Measurements from ENCODE around the gene OPCML.

The OPCML gene

DNA sequence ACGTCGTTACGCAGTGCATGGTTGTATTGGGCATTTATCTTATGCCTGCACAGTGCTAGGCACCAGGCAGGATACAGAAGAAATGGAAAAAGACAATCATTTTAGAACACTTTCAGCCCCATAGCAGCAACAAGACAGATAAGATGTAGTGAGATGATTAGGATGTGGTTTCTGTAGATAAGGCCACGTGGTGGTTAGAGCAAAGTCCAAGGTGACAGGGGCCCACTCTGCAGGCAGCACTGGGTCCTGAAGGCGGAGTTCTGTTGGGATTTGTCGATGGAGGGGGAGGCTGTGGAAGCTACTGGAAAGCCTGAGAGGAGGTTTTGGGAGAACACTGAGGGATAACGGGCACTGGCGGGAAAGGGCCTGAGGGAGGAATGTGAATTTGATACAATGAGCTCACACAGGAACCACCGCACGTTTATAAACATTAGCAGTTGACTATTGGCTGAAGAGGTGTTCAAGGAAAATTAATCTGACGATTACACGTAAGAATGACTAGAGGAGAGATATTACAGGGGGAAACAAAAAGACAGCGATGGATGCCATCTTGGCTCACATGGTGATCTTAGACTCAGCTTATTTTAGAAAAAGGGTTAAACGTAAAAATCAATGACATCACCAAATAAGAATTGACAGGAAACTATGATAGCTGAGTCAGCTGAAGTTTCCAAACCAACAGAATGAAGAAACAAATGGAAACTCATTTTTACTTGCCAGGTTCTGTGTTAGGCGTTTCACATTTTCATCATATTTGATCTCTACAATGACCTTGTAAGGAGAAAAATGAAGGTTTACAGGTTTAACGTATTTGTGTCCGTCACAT, 551.0 kb downstream of the OPCML start:
- no peak for DNase-seq (ENCODE audit: low spot score)

GRCh38 chr11:132980670-132981069, 551.6 kb downstream of the OPCML start:
- no peak for DNase-seq (ENCODE audit: low spot score)

GRCh38 chr11:132977746-132978145, 554.6 kb downstream of the OPCML start:
- DNase-seq (ENCODE audit: low spot score), result no peak

DNA sequence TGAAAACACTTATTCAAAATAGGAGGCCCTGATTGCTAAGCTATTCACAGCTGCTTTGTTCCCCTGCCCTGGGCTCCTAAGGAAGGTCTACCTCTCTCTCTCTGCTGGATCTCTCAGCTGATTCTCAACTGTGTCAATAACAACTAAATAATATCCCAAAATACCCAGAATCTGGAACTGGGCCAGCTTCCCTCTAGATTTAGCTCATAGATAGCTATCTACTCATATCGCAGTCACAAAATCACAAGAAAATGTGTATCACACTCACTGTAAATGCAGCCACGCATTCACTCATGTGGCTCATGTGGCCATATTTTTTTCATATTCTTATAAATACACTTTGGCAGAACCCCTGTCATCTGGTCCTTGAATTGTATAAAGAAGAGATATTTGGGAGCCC, 555.1 kb downstream of the OPCML start:
- no peak for DNase-seq (ENCODE audit: low spot score)

DNA sequence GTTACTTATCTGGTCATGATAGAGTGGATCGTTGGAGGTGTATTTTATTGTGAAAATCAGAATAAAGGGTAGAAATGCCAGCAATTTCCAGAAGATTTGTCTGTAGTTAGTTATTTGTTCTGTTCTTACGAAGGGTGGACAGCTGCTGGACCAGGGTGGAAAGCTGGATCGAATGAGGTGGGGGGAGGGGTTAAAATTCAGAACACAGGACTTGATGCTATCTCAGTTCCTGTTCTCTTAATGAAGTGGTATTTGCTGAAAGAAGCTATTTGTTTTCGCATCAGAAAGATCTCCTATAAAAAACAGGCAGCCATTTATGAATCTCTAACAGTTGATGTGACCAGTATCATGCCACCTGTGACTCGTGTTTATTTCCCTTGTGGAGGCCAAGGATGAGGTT, 556.2 kb downstream of the OPCML start:
- no peak for DNase-seq (ENCODE audit: low spot score)

- DNase-seq (ENCODE audit: low spot score), result no peak
Measured at GRCh38 chr11:132973686-132974085, 558.6 kb downstream of the OPCML start.

DNA sequence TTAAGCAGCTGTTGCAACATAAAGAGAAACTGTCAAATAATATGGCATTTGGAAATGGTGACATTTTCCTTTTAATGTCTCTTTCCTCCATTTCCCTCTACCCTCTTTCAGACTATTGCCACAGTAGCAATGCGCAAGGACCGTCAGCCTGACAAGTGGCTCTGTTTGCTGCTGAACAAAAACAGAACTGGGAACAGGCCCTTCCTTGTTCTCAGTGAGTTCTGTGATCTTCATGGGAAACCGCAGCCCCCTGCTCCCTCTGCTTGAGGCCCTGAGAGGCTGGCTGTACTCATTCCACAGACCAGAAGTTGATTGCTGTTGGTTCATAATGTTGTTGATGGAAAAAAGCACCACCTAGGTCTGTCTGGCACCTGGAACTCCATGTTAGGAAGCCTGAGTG, 559.7 kb downstream of the OPCML start:
- peak; percentile 91 for DNase-seq (ENCODE audit: low spot score)

- no peak for DNase-seq (ENCODE audit: low spot score)
Measured at GRCh38 chr11:132971351-132971750, 561.0 kb downstream of the OPCML start.

GRCh38 chr11:132969892-132970291, 562.4 kb downstream of the OPCML start:
- no peak for DNase-seq (ENCODE audit: low spot score)

DNA sequence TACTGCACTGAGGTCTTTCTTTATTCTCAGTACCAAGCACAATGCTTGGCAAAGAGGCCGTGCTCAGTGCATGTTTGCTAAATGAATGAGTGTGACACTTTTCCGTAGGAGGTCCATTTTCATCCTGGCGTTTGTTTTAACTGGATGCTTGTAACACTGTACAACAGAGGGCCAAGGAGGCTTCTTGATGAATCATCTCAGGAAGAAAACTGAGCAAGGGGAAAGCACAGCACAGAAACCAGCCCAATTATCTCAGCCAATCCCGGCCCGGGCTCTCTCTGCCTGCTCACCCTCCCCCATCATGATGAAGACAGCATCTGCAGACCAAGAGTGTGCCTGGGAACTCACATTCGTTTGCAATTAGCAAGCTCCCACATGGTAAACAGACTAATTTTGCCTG, 570.3 kb downstream of the OPCML start:
- DNase-seq (ENCODE audit: low spot score), result peak; percentile 63

- no peak for DNase-seq (ENCODE audit: low spot score)
Measured at GRCh38 chr11:132961453-132961852, 570.8 kb downstream of the OPCML start.

DNA sequence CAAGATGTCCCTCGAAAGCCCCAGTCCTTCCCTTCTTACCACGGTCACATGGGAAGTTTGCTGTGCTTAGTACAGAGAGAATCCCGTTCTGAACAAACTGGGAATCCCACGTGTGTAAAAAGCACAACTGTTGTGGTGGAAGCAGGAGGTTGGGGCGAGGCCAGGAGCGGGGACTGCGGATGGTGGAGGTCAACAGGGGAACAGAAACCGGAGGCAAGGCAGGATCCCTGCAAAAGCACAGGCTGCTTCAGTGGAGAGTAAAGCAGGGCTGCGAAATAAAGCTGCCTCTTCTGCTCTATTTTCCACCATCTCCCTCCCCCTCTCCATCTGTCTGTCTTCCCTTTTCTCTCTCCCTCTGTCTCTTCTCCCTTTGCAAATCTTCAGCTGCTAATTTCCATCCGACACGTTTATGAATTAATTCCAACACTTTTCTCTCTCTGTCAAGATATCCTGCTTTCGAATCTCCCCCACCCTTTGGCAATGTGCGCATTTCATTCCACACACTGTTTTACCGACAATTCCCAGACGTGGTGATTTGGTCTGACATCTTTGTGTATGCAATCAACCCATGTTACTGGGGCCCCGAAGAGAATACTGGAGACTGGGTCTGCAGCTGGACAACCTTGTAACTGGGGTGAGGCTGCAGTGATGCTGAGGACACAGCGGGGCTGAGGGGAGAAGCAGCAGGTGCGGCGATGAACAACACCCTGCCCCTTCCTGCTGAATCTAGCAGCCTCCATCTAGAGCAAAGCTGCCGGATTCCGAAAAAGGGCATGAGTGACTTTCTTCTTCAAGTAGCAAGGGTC, 571.8 kb downstream of the OPCML start:
- no peak for DNase-seq (ENCODE audit: low spot score)

DNA sequence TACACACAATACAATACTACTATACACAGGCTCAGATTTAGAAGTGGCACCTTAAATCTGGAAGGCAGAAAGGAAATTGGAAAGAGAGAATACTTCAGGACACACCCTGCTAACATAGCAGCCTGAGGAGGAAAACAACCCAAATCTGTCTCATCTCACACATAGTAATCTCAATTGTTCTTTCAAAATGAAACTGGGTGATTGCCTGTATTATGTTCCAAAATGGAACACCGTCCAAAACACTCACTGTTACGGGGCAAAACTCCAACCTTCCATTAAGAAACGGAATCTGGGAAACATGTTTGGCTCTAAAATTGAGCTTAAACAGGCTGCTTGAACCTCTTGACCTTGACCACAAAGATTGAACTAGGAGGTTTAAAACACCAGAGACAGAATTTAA, 572.6 kb downstream of the OPCML start:
- no peak for DNase-seq (ENCODE audit: low spot score)

DNA sequence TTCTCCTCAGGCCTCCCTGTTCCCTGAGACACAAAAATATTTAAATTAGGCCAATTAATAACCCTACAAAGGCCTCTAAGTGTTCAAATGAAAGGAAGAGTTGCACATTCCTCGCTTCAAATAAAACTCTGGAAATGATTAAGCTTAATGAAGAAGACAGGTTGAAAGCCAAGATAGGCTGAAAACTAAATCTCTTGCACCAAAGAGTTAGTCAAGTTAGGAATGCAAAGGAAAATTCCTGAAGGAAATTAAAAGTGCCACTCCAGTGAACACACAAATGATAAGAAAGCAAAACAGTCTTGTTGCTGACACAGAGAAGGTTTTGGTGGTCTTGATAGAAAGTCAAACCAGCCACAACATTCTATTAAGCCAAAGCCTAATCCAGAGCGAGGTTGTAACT, 574.4 kb downstream of the OPCML start:
- no peak for DNase-seq (ENCODE audit: low spot score)

DNA sequence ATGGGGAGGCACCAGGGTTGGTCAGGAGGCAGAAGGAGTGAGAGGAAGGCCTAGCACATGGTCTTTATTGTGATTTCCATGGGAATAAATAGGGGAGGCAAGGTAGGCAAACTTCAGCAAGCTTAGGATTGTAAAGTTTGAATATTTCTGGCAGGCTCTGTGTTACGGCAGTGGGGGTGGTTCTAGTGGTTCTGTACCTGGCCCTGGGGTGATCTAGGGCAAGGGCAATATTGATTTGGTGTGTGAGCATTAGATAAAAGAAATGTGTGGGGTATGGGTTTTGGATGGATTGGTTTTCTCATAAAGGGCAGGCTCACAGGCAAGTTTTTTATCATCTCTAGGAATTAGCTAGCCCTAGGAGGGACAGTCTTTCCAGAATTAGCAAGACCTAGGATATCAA, 584.0 kb downstream of the OPCML start:
- no peak for DNase-seq (ENCODE audit: low spot score)

GRCh38 chr11:132944569-132944944, 587.7 kb downstream of the OPCML start:
- DNase-seq (ENCODE audit: low spot score), result no peak

GRCh38 chr11:132943706-132944568, 588.4 kb downstream of the OPCML start:
- DNase-seq (ENCODE audit: low spot score), result no peak

DNA sequence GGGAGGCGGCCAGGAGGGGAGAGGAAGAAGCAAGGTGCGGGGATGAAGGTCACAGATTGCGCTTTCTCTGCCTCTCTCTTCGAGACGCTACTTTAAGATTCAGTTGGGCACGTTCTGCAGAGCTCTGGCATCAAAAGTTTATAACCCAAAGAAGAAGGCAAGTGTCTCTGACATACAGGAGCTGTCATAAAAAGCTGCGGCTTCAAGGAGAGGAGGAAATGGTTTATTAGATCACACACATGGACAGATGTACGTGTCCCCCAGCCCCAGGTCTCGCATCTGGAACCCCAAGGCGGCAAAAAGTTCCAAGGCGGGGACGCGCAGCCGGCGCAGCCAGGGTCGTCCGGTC, 589.0 kb downstream of the OPCML start:
- DNase-seq (ENCODE audit: low spot score), result no peak

DNA sequence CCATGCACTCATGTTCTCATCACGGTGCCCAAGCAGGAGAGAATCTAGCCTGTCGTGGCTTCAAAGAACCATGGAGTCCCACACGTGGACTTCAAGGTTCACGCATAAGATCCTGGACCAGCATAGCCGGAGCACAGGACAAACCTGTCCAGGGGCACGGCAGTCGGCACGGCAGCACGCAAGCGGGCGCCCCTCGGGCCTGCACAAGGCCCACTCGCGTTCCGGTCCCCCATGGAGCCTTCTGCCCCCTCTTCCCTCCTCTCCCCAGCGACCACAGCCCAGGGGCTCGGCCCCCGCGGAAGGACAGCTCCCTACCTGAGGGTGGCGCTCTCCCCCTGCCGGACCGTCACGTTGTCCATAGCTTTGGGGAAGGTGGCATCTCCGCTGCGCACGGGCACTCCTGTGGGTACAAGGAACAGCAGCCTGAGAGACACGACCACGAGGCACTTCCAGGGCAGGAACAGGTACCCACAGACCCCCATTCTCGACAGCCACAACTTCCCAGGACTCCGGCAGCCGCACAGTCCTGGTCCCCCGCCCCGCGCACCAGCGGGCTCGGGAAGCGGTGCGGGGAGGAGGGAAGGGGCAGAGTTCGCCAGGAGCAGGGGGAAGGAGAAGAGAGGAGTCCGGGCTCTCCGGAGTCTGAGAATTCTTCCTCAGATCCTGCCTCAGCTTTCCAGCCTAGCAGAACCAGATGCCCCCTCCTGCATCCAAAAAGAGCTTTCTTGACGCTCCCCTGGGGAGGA, 589.5 kb downstream of the OPCML start:
- DNase-seq (ENCODE audit: low spot score), result no peak

DNA sequence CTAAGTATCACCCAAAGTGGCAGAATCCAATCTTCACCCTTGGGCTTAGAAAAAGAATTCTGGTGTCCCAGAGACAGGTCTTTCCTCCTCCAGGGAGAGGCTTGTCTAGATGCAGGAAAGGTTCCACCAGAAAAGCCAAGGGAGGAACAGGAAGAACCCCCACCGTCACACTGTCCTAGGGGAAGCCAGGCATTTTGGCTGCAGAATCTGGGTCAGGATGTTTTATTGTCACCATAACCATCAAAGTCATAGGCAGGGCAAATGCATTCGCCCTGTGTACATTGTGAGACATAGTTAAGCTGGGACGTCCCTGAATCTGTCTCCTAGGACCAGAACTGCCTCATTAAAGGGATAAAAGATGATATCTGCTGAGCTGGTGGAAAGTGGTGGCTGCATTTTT, 590.5 kb downstream of the OPCML start:
- DNase-seq (ENCODE audit: low spot score), result no peak

GRCh38 chr11:132941024-132941646, 591.2 kb downstream of the OPCML start:
- peak; percentile 46 for DNase-seq (ENCODE audit: low spot score)

Data from globus pallidus (tissue), 1 donor.